PFSK-1 (cell line): ENCODE results near the gene AGBL5.

Source experiments
- POLR2AphosphoS5 ChIP-seq: IDR thresholded peaks from 2 replicates; pipeline ENCODE4 v1.6.1; 2012; ENCODE audit warnings: low read depth, mild to moderate bottlenecking, control low read depth, low read length, moderate library complexity
- REST ChIP-seq, 2 experiments: IDR thresholded peaks; 2 replicates each; pipeline versions ENCODE4 v1.6.1 to v1.8.0; 2011 to 2012; ENCODE audit warnings: low read depth in 2 of 2, low read length in 2 of 2, control low read depth in 1 of 2, inconsistent platforms in 1 of 2, mild to moderate bottlenecking in 1 of 2, moderate library complexity in 1 of 2; ENCODE audit not compliant: insufficient read depth in 1 of 2
- TAF1 ChIP-seq: IDR thresholded peaks from 2 replicates; pipeline ENCODE4 v1.6.1; 2012; ENCODE audit warnings: low read length, control low read depth, borderline replicate concordance; ENCODE audit not compliant: insufficient read depth

GRCh38 chr2:27100036-27100435 is 48.6 kb downstream of the AGBL5 start:
- TF ChIP-seq REST (IDR thresholded peaks at IDR 0.05; ENCODE audit: insufficient read depth in 1 of 2, low read depth in 2 of 2, low read length in 2 of 2) (no peak), TAF1 (no peak), POLR2AphosphoS5 (no peak)
